Esophagus muscularis mucosa (tissue), 4 donors: ENCODE results near the gene GALNT13. TPM values are rescaled to one million over a fixed set of nuclear protein-coding genes. Genes with fewer than 3 reads are reported as not detected.

Experiments used
- DNase-seq: peaks from one replicate; pipeline ENCODE4 v3.0.0-alpha.2; 2017; ENCODE audit errors: extremely low spot score
- H3K27ac ChIP-seq, 4 donors: fragments of 200-600 bp; sonication (generic); replicated peaks in 1 of 4; 1 replicate in 3 of 4; 2 replicates in 1 of 4; pipeline ENCODE4 v1.5.1; 2016 to 2019; ENCODE audit warnings: mild to moderate bottlenecking in 1 of 4
- H3K27me3 ChIP-seq, 4 donors: fragments of 200-600 bp; sonication (generic); one replicate each; pipeline versions ENCODE4 v1.5.1 to v1.6.0; 2016 to 2019
- H3K36me3 ChIP-seq, 4 donors: fragments of 200-600 bp; sonication (generic); one replicate each; pipeline ENCODE4 v1.5.1; 2016 to 2019
- H3K4me1 ChIP-seq, 4 donors: fragments of 200-600 bp; sonication (generic); one replicate each; pipeline ENCODE4 v1.5.1; 2016 to 2019
- H3K4me3 ChIP-seq, 4 donors: fragments of 200-600 bp; sonication (generic); 1 replicate in 2 of 4; 2 replicates in 2 of 4; pipeline ENCODE4 v1.5.1; 2016 to 2019; ENCODE audit warnings: mild to moderate bottlenecking in 4 of 4, moderate library complexity in 1 of 4
- H3K9me3 ChIP-seq, 4 donors: fragments of 200-600 bp; sonication (generic); 1 replicate in 3 of 4; 2 replicates in 1 of 4; pipeline ENCODE4 v1.5.1; 2016 to 2019
- CTCF ChIP-seq, 3 experiments: fragments of 200-600 bp in 2 of 3; fragments of 450-650 bp in 1 of 3; sonication (generic) in 2 of 3; IDR thresholded peaks; one replicate each; pipeline ENCODE4 v1.5.1; 2017 to 2019; ENCODE audit warnings: antibody characterized with exemption in 3 of 3, mild to moderate bottlenecking in 2 of 3, moderate library complexity in 1 of 3
- EP300 ChIP-seq: sonication (generic); formaldehyde crosslinking; IDR thresholded peaks from one replicate; pipeline ENCODE4 v1.6.1; 2017; ENCODE audit warnings: antibody characterized with exemption
- POLR2A ChIP-seq: fragments of 450-650 bp; IDR thresholded peaks from one replicate; pipeline ENCODE4 v1.6.1; 2017; ENCODE audit warnings: antibody characterized with exemption, moderate library complexity, mild to moderate bottlenecking, low read depth
- POLR2AphosphoS5 ChIP-seq, 2 donors: sonication (generic); formaldehyde crosslinking; IDR thresholded peaks; one replicate each; pipeline ENCODE4 v1.6.1; 2017; ENCODE audit warnings: antibody characterized with exemption in 2 of 2
- WGBS: methylation state at CpG from one replicate; pipeline ENCODE4 v1.1.5; 2018; 5-methylcytosine and 5-hydroxymethylcytosine counted together
- intact Hi-C: fragments of 100-400 bp; cut with DNase I; formaldehyde crosslinking; loops from one replicate; pipeline ENCODE4 v1.15.1; 2023
- total RNA-seq, 4 donors: library from RNA; depleted of rRNA; stranded (reverse); fragments of >200 nt; gene quantifications; one replicate each; pipeline versions ENCODE4 v1.1.0 to v1.2.1, GENCODE V29; 2016

The GALNT13 gene
- total RNA-seq, 4 donors from 2014 or later: 0.34 to 0.50 (median 0.40) TPM

GRCh38 chr2:154247503-154247902 is 375.8 kb downstream of the GALNT13 start:
- Histone ChIP-seq H3K27ac (no peak overlapping the region), H3K36me3 (no peaks in the 10 kb centered on the region), H3K9me3 (no peaks in the 10 kb centered on the region), H3K27me3 (no peaks in the 10 kb centered on the region), H3K4me3 (no peak overlapping the region), H3K4me1 (no peaks in the 10 kb centered on the region)
- DNase-seq: no peak
- no peak for TF ChIP-seq EP300
- no peak for TF ChIP-seq CTCF (IDR thresholded peaks at IDR 0.05)
- no peak for TF ChIP-seq POLR2AphosphoS5 (IDR thresholded peaks at IDR 0.05)
- TF ChIP-seq POLR2A: no peak
- WGBS: 58% methylated on average over 3 of the region's 3 CpGs
- intact Hi-C loops: no loop called here

DNA sequence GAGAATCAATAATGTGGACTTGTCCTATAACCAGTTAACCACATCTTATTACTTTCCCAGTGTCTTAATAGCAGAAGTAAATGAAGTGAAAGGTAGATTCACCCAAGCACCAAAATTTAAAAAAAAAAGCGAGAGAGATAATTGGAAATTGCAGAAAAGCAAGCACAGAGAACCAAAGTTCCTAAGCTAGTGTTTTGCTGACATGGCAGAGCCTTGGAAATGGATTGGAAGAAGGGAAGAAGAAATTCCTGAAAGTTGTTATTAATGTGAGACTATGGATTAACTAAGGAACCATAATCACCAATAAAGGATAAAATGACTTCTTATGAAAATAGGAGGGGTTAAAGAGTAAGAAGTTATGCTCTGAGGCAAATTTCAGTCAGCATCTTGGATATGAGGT is 384.4 kb downstream of the GALNT13 start:
- no peaks in the 10 kb centered on the region for H3K27me3 ChIP-seq

GRCh38 chr2:154259030-154259429 is 387.3 kb downstream of the GALNT13 start:
- intact Hi-C loops: no loop called here
- Histone ChIP-seq H3K9me3 (no peaks in the 10 kb centered on the region), H3K36me3 (no peaks in the 10 kb centered on the region), H3K27me3 (no peaks in the 10 kb centered on the region), H3K4me3 (no peak overlapping the region), H3K4me1 (no peaks in the 10 kb centered on the region), H3K27ac (no peak overlapping the region)
- 97% methylated on average over 1 of the region's 1 CpG for WGBS
- TF ChIP-seq POLR2A (no peak), EP300 (no peak), CTCF (IDR thresholded peaks at IDR 0.05) (no peak), POLR2AphosphoS5 (IDR thresholded peaks at IDR 0.05) (no peak)
- DNase-seq: no peak

More for the DNA sequence above, 384.4 kb downstream of the GALNT13 start:
- no peak overlapping the region for H3K4me3 ChIP-seq
- no peak overlapping the region for H3K27ac ChIP-seq
- H3K36me3 ChIP-seq: no peaks in the 10 kb centered on the region
- DNase-seq: no peak
- no peaks in the 10 kb centered on the region for H3K4me1 ChIP-seq
- intact Hi-C loops: no loop called here
- TF ChIP-seq POLR2A: no peak
- TF ChIP-seq POLR2AphosphoS5 (IDR thresholded peaks at IDR 0.05): no peak
- TF ChIP-seq CTCF (IDR thresholded peaks at IDR 0.05): no peak
- no peak for TF ChIP-seq EP300
- WGBS: 94% methylated on average over 1 of the region's 1 CpG
- no peaks in the 10 kb centered on the region for H3K9me3 ChIP-seq

DNA sequence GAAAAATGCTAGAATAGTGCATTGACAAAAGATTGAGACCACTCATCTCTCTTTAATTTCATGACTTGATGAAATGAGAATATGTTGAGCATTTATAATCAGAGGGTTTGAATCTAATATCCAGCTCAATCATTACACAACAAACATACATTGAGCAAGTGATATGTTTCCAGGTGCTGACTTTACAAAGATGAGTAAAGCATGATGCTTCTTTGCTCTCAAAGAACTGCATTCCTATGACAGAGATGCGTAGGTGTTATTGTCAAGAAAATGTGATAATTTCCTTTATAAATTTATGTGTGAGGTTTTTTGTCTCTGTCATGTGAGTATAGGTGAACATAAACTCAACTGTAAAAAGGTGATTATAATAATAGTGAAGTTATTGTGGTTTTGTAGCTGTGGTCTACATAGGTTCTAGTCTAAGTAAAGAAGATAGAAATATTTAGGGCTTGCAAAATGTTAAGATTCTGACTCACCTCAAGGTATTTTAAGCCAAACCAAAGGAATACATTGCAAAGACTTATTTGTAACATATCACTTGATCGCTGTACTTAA is 389.8 kb downstream of the GALNT13 start:
- intact Hi-C loops: no loop called here
- no peak overlapping the region for H3K4me3 ChIP-seq
- no peaks in the 10 kb centered on the region for H3K9me3 ChIP-seq
- H3K27ac ChIP-seq: no peak overlapping the region
- H3K4me1 ChIP-seq: no peaks in the 10 kb centered on the region
- H3K27me3 ChIP-seq: no peaks in the 10 kb centered on the region
- TF ChIP-seq POLR2AphosphoS5 (IDR thresholded peaks at IDR 0.05) (no peak), CTCF (IDR thresholded peaks at IDR 0.05) (no peak), POLR2A (no peak), EP300 (no peak)
- no peaks in the 10 kb centered on the region for H3K36me3 ChIP-seq
- 90% methylated on average over 2 of the region's 2 CpGs for WGBS
- DNase-seq: no peak

DNA sequence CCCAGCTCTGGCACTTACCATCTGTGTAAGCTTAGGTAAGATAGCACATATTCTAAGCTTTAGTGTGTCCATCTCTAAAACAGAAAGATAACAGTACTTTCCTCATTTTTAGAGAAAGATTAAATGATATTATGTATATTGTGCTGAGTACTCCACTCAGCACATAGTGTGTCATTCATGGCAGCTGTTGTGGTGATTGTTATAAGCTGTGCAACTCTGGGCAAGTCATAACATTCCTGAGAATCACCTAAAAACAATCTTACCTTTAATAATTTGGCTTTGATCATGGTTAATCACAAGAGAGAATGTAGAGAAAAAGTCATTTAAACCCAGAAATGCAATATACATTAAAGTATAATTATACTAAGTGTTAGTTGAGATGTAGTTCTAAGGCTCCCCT is 391.5 kb downstream of the GALNT13 start:
- H3K9me3 ChIP-seq: no peaks in the 10 kb centered on the region
- no peak for TF ChIP-seq CTCF (IDR thresholded peaks at IDR 0.05)
- no peak for TF ChIP-seq POLR2AphosphoS5 (IDR thresholded peaks at IDR 0.05)
- no peak for TF ChIP-seq POLR2A
- TF ChIP-seq EP300: no peak
- H3K27ac ChIP-seq: no peak overlapping the region
- H3K27me3 ChIP-seq: no peaks in the 10 kb centered on the region
- H3K4me3 ChIP-seq: no peak overlapping the region
- intact Hi-C loops: no loop called here
- no peaks in the 10 kb centered on the region for H3K36me3 ChIP-seq
- no peaks in the 10 kb centered on the region for H3K4me1 ChIP-seq
- no peak for DNase-seq
